Gastroesophageal sphincter (tissue), 4 donors: ENCODE measurements around the gene ADORA2A. TPM values are rescaled to one million over a fixed set of nuclear protein-coding genes. Genes with fewer than 3 reads are reported as not detected.
"Not testable (repeated sequence)": the region's sequence is repeated elsewhere in the genome, so short reads cannot be mapped to it uniquely, and the experiment has no call there.

Experiments used
- ATAC-seq: fragments of 150-250 bp; one replicate; pipeline ENCODE4 v1.9.1; 2016; ENCODE audit warnings: mild to moderate bottlenecking, moderate library complexity
- H3K27ac ChIP-seq, 4 donors: fragments of 200-600 bp; sonication (generic) in 3 of 4; 1 replicate in 3 of 4; 2 replicates in 1 of 4; pipeline ENCODE4 v1.5.1; 2016 to 2019
- H3K27me3 ChIP-seq: fragments of 200-600 bp; sonication (generic); one replicate; pipeline ENCODE4 v1.5.1; 2019
- H3K36me3 ChIP-seq, 2 donors: fragments of 200-600 bp; sonication (generic); one replicate each; pipeline ENCODE4 v1.5.1; 2019; ENCODE audit warnings: control low read depth in 1 of 2
- H3K4me1 ChIP-seq, 3 donors: fragments of 200-600 bp; sonication (generic); 1 replicate in 2 of 3; 2 replicates in 1 of 3; pipeline ENCODE4 v1.5.1; 2016 to 2019; ENCODE audit warnings: control low read depth in 2 of 3
- H3K4me3 ChIP-seq, 2 donors: fragments of 200-600 bp; sonication (generic); one replicate each; pipeline ENCODE4 v1.5.1; 2019; ENCODE audit warnings: mild to moderate bottlenecking in 1 of 2, moderate library complexity in 1 of 2
- H3K9me3 ChIP-seq, 3 donors: fragments of 200-600 bp; sonication (generic); one replicate each; pipeline ENCODE4 v1.5.1; 2017 to 2019; ENCODE audit warnings: control low read depth in 2 of 3
- EP300 ChIP-seq: sonication (generic); formaldehyde crosslinking; IDR thresholded peaks from one replicate; pipeline ENCODE4 v1.6.1; 2017; ENCODE audit warnings: antibody characterized with exemption, mild to moderate bottlenecking
- POLR2A ChIP-seq, 2 donors: fragments of 450-650 bp; IDR thresholded peaks; one replicate each; pipeline ENCODE4 v1.6.1; 2017; ENCODE audit warnings: antibody characterized with exemption in 2 of 2, mild to moderate bottlenecking in 2 of 2, moderate library complexity in 1 of 2
- POLR2AphosphoS5 ChIP-seq: sonication (generic); formaldehyde crosslinking; IDR thresholded peaks from one replicate; pipeline ENCODE4 v1.6.1; 2017; ENCODE audit warnings: antibody characterized with exemption
- WGBS, 2 donors: methylation state at CpG; one replicate each; pipeline ENCODE4 v1.1.5; 2018; ENCODE audit warnings: low coverage in 1 of 2; 5-methylcytosine and 5-hydroxymethylcytosine counted together
- total RNA-seq, 4 donors: library from RNA; depleted of rRNA; stranded (reverse); fragments of >200 nt; gene quantifications; one replicate each; pipeline ENCODE4 v1.1.0, GENCODE V29; 2016
- TF ChIP-seq, protein P1 (sequence below), 4 experiments: fragments of 200-600 bp in 2 of 4; fragments of 450-650 bp in 2 of 4; sonication (generic) in 1 of 4; IDR thresholded peaks; one replicate each; pipeline ENCODE4 v1.5.1; 2017 to 2019; ENCODE audit warnings: antibody characterized with exemption in 4 of 4, mild to moderate bottlenecking in 2 of 4, moderate library complexity in 2 of 4

ADORA2A gene
- total RNA-seq, 4 donors from 2014 or later, result 1.9 to 5.7 (median 3.3) TPM

DNA sequence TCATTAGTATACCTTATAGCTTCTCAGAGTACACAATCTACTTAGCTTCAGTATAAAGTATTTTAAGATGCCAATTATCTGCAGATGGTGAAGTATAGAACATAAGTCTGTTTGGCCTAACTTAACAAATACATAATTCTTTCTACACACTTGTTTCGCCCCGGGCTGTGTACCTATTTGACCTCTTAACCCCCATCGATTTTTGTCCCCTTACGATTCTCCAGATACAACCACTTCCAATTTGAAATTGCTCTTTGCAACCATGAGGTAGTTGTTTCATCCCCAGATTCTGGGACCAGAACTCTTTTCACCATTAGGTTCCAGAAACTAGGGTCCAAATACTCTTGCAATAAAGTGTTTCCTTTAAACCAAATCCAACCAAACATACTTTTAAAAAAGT lies 57.8 kb downstream of the ADORA2A start:
- no peaks in the 10 kb centered on the region for H3K36me3 ChIP-seq
- H3K27me3 ChIP-seq, result no peaks in the 10 kb centered on the region
- H3K4me1 ChIP-seq, result peaks cover 0 to 15% (median 8%) of the 10 kb centered on the region in 3 donors
- H3K9me3 ChIP-seq, result no peaks in the 10 kb centered on the region
- no peak overlapping the region for H3K27ac ChIP-seq
- 94 to 100% methylated on average over 4 of the region's 4 CpGs for WGBS, 2 donors
- TF ChIP-seq POLR2AphosphoS5 (no peak), POLR2A (IDR thresholded peaks at IDR 0.05) (no peak), EP300 (no peak)
- TF ChIP-seq, protein P1, sequence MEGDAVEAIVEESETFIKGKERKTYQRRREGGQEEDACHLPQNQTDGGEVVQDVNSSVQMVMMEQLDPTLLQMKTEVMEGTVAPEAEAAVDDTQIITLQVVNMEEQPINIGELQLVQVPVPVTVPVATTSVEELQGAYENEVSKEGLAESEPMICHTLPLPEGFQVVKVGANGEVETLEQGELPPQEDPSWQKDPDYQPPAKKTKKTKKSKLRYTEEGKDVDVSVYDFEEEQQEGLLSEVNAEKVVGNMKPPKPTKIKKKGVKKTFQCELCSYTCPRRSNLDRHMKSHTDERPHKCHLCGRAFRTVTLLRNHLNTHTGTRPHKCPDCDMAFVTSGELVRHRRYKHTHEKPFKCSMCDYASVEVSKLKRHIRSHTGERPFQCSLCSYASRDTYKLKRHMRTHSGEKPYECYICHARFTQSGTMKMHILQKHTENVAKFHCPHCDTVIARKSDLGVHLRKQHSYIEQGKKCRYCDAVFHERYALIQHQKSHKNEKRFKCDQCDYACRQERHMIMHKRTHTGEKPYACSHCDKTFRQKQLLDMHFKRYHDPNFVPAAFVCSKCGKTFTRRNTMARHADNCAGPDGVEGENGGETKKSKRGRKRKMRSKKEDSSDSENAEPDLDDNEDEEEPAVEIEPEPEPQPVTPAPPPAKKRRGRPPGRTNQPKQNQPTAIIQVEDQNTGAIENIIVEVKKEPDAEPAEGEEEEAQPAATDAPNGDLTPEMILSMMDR (IDR thresholded peaks at IDR 0.05), result no peak
- ATAC-seq, result no peak
- H3K4me3 ChIP-seq, result no peak overlapping the region

DNA sequence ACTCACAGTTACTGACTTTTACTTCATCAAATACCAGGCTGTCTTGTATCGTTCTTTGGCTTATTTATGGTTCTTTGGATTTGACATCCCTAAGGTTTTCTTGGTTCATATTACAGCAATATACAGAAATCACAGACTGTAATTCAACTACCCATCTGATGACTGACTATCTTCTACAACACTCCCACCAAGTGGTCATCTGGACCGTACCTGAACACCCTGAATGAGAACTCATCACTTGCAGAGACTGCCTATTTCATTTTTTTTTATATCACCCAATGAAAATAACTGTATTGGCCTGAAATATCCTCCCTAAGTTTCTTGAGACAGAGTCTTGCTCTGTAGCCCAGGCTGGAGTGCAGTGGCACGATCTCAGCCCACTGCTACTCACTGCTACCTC lies 58.2 kb downstream of the ADORA2A start:
- 54 to 60% methylated on average over 3 of the region's 3 CpGs for WGBS, 2 donors
- Histone ChIP-seq H3K27me3 (no peaks in the 10 kb centered on the region), H3K4me3 (no peak overlapping the region), H3K4me1 (peaks cover 0 to 15% (median 8%) of the 10 kb centered on the region in 3 donors), H3K27ac (no peak overlapping the region), H3K36me3 (no peaks in the 10 kb centered on the region), H3K9me3 (no peaks in the 10 kb centered on the region)
- TF ChIP-seq POLR2A (IDR thresholded peaks at IDR 0.05) (no peak), POLR2AphosphoS5 (no peak)
- TF ChIP-seq, protein P1 (IDR thresholded peaks at IDR 0.05), result peak in 2 of 4 experiments; percentile 10 to 27
- ATAC-seq, result no peak

DNA sequence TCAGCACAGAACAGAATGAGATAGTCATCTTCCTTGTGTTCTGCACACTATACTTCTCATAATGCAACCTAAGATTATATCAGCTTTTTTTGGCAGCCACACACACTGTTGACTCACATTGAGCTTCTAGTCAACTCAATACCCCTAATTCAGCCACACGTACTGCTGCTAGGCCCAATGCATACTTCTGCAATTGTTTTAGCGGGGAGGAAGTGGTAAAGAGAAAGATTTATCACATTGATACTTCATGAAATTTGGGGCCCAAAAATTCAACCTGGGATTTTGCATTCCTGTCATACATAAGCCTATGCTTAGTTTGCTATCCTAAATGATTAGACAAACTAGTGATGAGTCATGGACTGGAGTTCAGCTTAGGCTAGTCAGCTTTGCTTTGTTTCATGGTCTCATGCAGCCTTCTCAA lies 59.1 kb downstream of the ADORA2A start:
- ATAC-seq, result no peak
- 72% methylated on average over 2 of the region's 2 CpGs; no CpG with 5 or more reads in 1 of the 2 donors for WGBS, 2 donors
- Histone ChIP-seq H3K27me3 (no peaks in the 10 kb centered on the region), H3K27ac (no peak overlapping the region), H3K9me3 (no peaks in the 10 kb centered on the region), H3K4me3 (no peak overlapping the region), H3K36me3 (no peaks in the 10 kb centered on the region), H3K4me1 (peaks cover 0 to 15% (median 8%) of the 10 kb centered on the region in 3 donors)
- TF ChIP-seq POLR2AphosphoS5, result no peak
- TF ChIP-seq EP300, result no peak
- no peak for TF ChIP-seq POLR2A (IDR thresholded peaks at IDR 0.05)
- TF ChIP-seq, protein P1 (IDR thresholded peaks at IDR 0.05), result no peak

DNA sequence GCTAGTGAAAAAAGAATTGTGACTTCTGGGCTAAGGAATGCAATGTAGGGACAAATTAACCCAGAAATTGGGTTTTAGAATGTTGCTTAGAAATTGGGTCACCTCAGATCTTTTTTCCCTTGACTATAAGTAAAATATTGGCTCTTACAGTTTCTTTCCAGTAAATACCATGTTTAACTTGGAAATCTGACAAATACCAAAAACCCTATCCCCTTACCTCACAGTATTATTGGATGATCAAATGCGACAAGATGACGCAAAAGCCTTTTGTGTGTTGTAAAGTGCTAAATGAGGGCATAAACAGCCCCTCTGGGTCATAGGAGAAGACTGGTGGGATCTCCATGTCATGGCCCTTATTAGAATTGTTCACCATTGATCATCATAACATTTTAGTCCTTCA lies 61.6 kb downstream of the ADORA2A start:
- ATAC-seq, result no peak
- Histone ChIP-seq H3K4me1 (peaks cover 0 to under 1% (median 0%) of the 10 kb centered on the region in 3 donors), H3K27me3 (peaks cover 10% of the 10 kb centered on the region), H3K9me3 (no peaks in the 10 kb centered on the region), H3K36me3 (no peaks in the 10 kb centered on the region), H3K27ac (no peak overlapping the region), H3K4me3 (no peak overlapping the region)
- TF ChIP-seq, protein P1 (IDR thresholded peaks at IDR 0.05), result no peak
- TF ChIP-seq POLR2AphosphoS5 (no peak), EP300 (no peak), POLR2A (IDR thresholded peaks at IDR 0.05) (no peak)
- 63 to 100% methylated on average over 1 to 2 of the region's 2 CpGs for WGBS, 2 donors

DNA sequence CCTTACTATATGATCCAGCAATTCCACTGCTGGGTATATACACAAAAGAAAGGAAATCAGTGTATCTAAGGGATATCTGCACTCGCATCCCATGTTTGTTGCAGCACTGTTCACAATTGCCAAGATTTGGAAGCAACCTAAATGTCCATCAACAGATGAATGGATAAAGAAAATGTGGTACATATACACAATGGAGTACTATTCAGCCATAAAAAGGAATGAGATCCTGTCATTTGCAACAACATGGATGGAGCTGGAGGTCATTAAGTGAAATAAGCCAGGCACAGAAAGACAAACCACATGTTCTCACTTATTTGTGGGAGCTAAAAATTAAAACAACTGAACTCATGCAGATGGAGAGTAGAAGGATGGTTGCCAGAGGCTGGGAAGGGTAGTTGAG lies 62.0 kb downstream of the ADORA2A start:
- H3K27ac ChIP-seq, ATAC-seq, H3K4me1 ChIP-seq, H3K9me3 ChIP-seq, H3K36me3 ChIP-seq, H3K4me3 ChIP-seq: not testable (repeated sequence)
- peaks cover 14% of the 10 kb centered on the region for H3K27me3 ChIP-seq
- WGBS, 2 donors, result 83 to 100% methylated on average over 1 of the region's 1 CpG

Other genes with a start within 250 kb of the ADORA2A start
- gene SUSD2, start 246.1 kb upstream of the ADORA2A start, total RNA-seq, result 1 to 10 TPM; 2.4 to 5.0 (median 4.4) TPM
- 10 to 100 TPM; 26.3 to 38.9 (median 34.7) TPM for gene GGT5, start 182.5 kb upstream of the ADORA2A start, total RNA-seq
- 100 to 1,000 TPM in 2 of 4 donors, 10 to 100 TPM in 2; 62.3 to 110 (median 92.5) TPM for gene SPECC1L, start 156.8 kb upstream of the ADORA2A start, total RNA-seq
- gene UPB1, start 67.7 kb downstream of the ADORA2A start, total RNA-seq, result under 1 TPM in 3 of 4 donors, not detected in 1; 0.13 to 0.93 (median 0.50) TPM
- gene GUCD1, start 127.5 kb downstream of the ADORA2A start, total RNA-seq, result 100 to 1,000 TPM; 107 to 178 (median 121) TPM
- 100 to 1,000 TPM in 3 of 4 donors, 10 to 100 TPM in 1; 98.4 to 138 (median 104) TPM for gene SNRPD3, start 128.4 kb downstream of the ADORA2A start, total RNA-seq
- 10 to 100 TPM in 2 of 4 donors, 1 to 10 TPM in 2; 8.5 to 21.2 (median 14.8) TPM for gene LRRC75B, start 165.5 kb downstream of the ADORA2A start, total RNA-seq
- 1 to 10 TPM in 3 of 4 donors, under 1 TPM in 1; 0.47 to 5.0 (median 3.7) TPM for gene GGT1, start 175.6 kb downstream of the ADORA2A start, total RNA-seq